Activated CD8-positive, alpha-beta memory T cell treated with anti-CD3 and anti-CD28 coated beads for 4 hours (primary cell): Measurements from ENCODE around the gene FOXP2.

Experiments
- DNase-seq, 2 donors: peaks; one replicate each; pipeline ENCODE4 v3.0.0-alpha.2; 2020; ENCODE audit warnings: low read depth in 2 of 2

FOXP2 gene

GRCh38 chr7:114657279-114657678 is 242.7 kb downstream of the FOXP2 start:
- DNase-seq = no peak

GRCh38 chr7:114658216-114658615 is 243.6 kb downstream of the FOXP2 start:
- DNase-seq = no peak

- no peak for DNase-seq
Observed at GRCh38 chr7:114659409-114660125, 245.0 kb downstream of the FOXP2 start.

GRCh38 chr7:114660126-114660486 is 245.5 kb downstream of the FOXP2 start:
- DNase-seq = no peak

GRCh38 chr7:114660753-114661152 is 246.1 kb downstream of the FOXP2 start:
- DNase-seq = no peak

- no peak for DNase-seq
Observed at GRCh38 chr7:114662002-114662677, 247.5 kb downstream of the FOXP2 start.

- DNase-seq = no peak
Observed at GRCh38 chr7:114663502-114663901, 248.9 kb downstream of the FOXP2 start.

- no peak for DNase-seq
Observed at GRCh38 chr7:114670676-114671075, 256.1 kb downstream of the FOXP2 start.

GRCh38 chr7:114671563-114672123 is 257.0 kb downstream of the FOXP2 start:
- DNase-seq = no peak

GRCh38 chr7:114678116-114678515 is 263.5 kb downstream of the FOXP2 start:
- no peak for DNase-seq

- DNase-seq = no peak
Observed at GRCh38 chr7:114687238-114687637, 272.6 kb downstream of the FOXP2 start.

- no peak for DNase-seq
Observed at GRCh38 chr7:114688443-114689055, 273.9 kb downstream of the FOXP2 start.

- no peak for DNase-seq
Observed at GRCh38 chr7:114689406-114689805, 274.8 kb downstream of the FOXP2 start.

- no peak for DNase-seq
Observed at GRCh38 chr7:114691605-114692004, 277.0 kb downstream of the FOXP2 start.

GRCh38 chr7:114695182-114695581 is 280.6 kb downstream of the FOXP2 start:
- no peak for DNase-seq

- DNase-seq = no peak
Observed at GRCh38 chr7:114700247-114700928, 285.8 kb downstream of the FOXP2 start.

- no peak for DNase-seq
Observed at GRCh38 chr7:114703677-114704076, 289.1 kb downstream of the FOXP2 start.

- no peak for DNase-seq
Observed at GRCh38 chr7:114708646-114709045, 294.0 kb downstream of the FOXP2 start.

- DNase-seq = no peak
Observed at GRCh38 chr7:114710499-114710898, 295.9 kb downstream of the FOXP2 start.

GRCh38 chr7:114711241-114711640 is 296.6 kb downstream of the FOXP2 start:
- no peak for DNase-seq

GRCh38 chr7:114715907-114716306 is 301.3 kb downstream of the FOXP2 start:
- DNase-seq = no peak

GRCh38 chr7:114718861-114719260 is 304.2 kb downstream of the FOXP2 start:
- DNase-seq = no peak
